PC-9 (cell line): ENCODE data around the gene RAPGEF1. TPM values are rescaled to one million over a fixed set of nuclear protein-coding genes. Genes with fewer than 3 reads are reported as not detected.

Experiments
- BruUV-seq: library from RNA; stranded (reverse); fragments of 400-500 nt; replicated peaks from 2 replicates; lab custom pipeline; 2021; lab: Mats Ljungman, UMichigan
- CTCF ChIA-PET: fragments of 300-600 bp; sonication (Branson Sonifier 250); formaldehyde crosslinking; loops from one replicate; lab custom pipeline; 2022; ENCODE audit warnings: antibody characterized with exemption; lab: Charles Lee
- POLR2A ChIA-PET: fragments of 300-600 bp; sonication (Branson Sonifier 250); formaldehyde crosslinking; loops from one replicate; lab custom pipeline; 2022; ENCODE audit warnings: antibody characterized with exemption; ENCODE audit not compliant: unreplicated experiment; lab: Charles Lee
- DNase-seq, 2 experiments: peaks; one replicate each; pipeline versions ENCODE4 v3.0.0 to v3.0.0-alpha.2; 2015 to 2022; ENCODE audit warnings: mixed read lengths in 1 of 2
- H2AFZ ChIP-seq: fragments of 200-600 bp; sonication (generic); 2 replicates; pipeline ENCODE4 v1.8.1; 2017; ENCODE audit warnings: antibody characterized with exemption
- H3F3A ChIP-seq: fragments of 200-600 bp; sonication (generic); 2 replicates; pipeline ENCODE4 v1.8.1; 2017; ENCODE audit warnings: antibody characterized with exemption, mild to moderate bottlenecking, low read depth; ENCODE audit not compliant: insufficient read depth
- H3K27ac ChIP-seq: fragments of 200-600 bp; sonication (generic); 2 replicates; pipeline ENCODE4 v1.6.1; 2016; ENCODE audit warnings: mixed run types
- H3K27me3 ChIP-seq: fragments of 200-600 bp; sonication (generic); 2 replicates; pipeline ENCODE4 v1.6.1; 2016; ENCODE audit warnings: low read depth, mixed run types; ENCODE audit not compliant: insufficient read depth
- H3K36me3 ChIP-seq: fragments of 200-600 bp; sonication (generic); 2 replicates; pipeline ENCODE4 v1.6.1; 2016; ENCODE audit warnings: low read depth, mixed run types
- H3K4me1 ChIP-seq: fragments of 200-600 bp; sonication (generic); replicated peaks from 2 replicates; pipeline ENCODE4 v1.6.1; 2016; ENCODE audit warnings: mixed run types; ENCODE audit not compliant: insufficient read depth
- H3K4me2 ChIP-seq: fragments of 200-600 bp; sonication (generic); 2 replicates; pipeline ENCODE4 v1.6.1; 2017; ENCODE audit warnings: mixed run types
- H3K4me3 ChIP-seq: fragments of 200-600 bp; sonication (generic); 2 replicates; pipeline ENCODE4 v1.6.1; 2016; ENCODE audit warnings: mixed run types
- H3K79me2 ChIP-seq: fragments of 200-600 bp; sonication (generic); 2 replicates; pipeline ENCODE4 v1.6.1; 2017; ENCODE audit warnings: low read depth, mixed run types
- H3K9me2 ChIP-seq: fragments of 200-600 bp; sonication (generic); 2 replicates; pipeline ENCODE4 v1.8.1; 2017; ENCODE audit warnings: mild to moderate bottlenecking; ENCODE audit not compliant: insufficient read depth
- H3K9me3 ChIP-seq: fragments of 200-600 bp; sonication (generic); 2 replicates; pipeline ENCODE4 v1.8.1; 2016; ENCODE audit warnings: low read depth; ENCODE audit not compliant: insufficient read depth
- H4K20me1 ChIP-seq: fragments of 200-600 bp; sonication (generic); 2 replicates; pipeline ENCODE4 v1.8.1; 2017; ENCODE audit not compliant: insufficient read depth
- EZH2 ChIP-seq: fragments of 200-600 bp; sonication (generic); IDR thresholded peaks from 2 replicates; pipeline ENCODE4 v1.8.0; 2017; ENCODE audit warnings: antibody characterized with exemption, low read depth
- intact Hi-C: fragments of 100-400 bp; cut with micrococcal nuclease; formaldehyde crosslinking; loops from one replicate; pipeline ENCODE4 v1.10.0; 2022; ENCODE audit not compliant: unreplicated experiment
- total RNA-seq: library from RNA; stranded (reverse); gene quantifications from 2 replicates; pipeline ENCODE4 v1.2.3, GENCODE V29; 2021
- TF ChIP-seq, protein P1 (sequence below): fragments of 200-600 bp; sonication (generic); conservative IDR thresholded peaks from 2 replicates; pipeline ENCODE4 v1.6.1; 2017; ENCODE audit warnings: mixed run types, antibody characterized with exemption, mild to moderate bottlenecking, moderate library complexity

The RAPGEF1 gene
- total RNA-seq, 1 experiment from 2014 or later, result 66.5 TPM

DNA sequence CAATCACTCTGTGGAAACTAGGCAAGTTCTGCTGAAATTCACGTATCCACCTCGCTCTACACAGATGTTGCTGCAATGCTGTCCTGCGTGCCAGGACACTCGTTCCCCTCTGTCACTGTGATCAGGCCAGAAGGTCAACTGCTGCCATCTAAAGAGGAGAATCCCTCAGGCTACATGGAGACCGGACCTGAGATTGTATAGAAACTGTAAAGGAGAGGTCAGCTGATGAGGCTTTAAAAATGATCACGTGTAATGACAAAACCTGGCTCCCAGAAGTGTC is 114.4 kb downstream of the RAPGEF1 start:
- ChIA-PET CTCF (no interaction called here), POLR2A (no interaction called here)
- H3K9me3 ChIP-seq, result no peaks in the 10 kb centered on the region
- H2AFZ ChIP-seq, result no peak overlapping the region
- no peak overlapping the region for H3K4me3 ChIP-seq
- peaks cover 6% of the 10 kb centered on the region; the same call in 1 of the 2 replicates for H3F3A ChIP-seq
- no peaks in the 10 kb centered on the region for H3K27me3 ChIP-seq
- H4K20me1 ChIP-seq, result 0 out of 2 replicates have a peak, but pooled peaks cover 3% of the 10 kb centered on the region
- no peak overlapping the region for H3K4me2 ChIP-seq
- H3K79me2 ChIP-seq, result no peaks in the 10 kb centered on the region
- peaks cover 12% of the 10 kb centered on the region; the same call in 1 of the 2 replicates for H3K4me1 ChIP-seq
- intact Hi-C loops, result no loop called here
- H3K27ac ChIP-seq, result no peak overlapping the region
- no TSS peak for BruUV-seq
- H3K36me3 ChIP-seq, result no peaks in the 10 kb centered on the region; the same call in 1 of the 2 replicates
- TF ChIP-seq, protein P1, sequence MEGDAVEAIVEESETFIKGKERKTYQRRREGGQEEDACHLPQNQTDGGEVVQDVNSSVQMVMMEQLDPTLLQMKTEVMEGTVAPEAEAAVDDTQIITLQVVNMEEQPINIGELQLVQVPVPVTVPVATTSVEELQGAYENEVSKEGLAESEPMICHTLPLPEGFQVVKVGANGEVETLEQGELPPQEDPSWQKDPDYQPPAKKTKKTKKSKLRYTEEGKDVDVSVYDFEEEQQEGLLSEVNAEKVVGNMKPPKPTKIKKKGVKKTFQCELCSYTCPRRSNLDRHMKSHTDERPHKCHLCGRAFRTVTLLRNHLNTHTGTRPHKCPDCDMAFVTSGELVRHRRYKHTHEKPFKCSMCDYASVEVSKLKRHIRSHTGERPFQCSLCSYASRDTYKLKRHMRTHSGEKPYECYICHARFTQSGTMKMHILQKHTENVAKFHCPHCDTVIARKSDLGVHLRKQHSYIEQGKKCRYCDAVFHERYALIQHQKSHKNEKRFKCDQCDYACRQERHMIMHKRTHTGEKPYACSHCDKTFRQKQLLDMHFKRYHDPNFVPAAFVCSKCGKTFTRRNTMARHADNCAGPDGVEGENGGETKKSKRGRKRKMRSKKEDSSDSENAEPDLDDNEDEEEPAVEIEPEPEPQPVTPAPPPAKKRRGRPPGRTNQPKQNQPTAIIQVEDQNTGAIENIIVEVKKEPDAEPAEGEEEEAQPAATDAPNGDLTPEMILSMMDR, result no peak
- no peak for TF ChIP-seq EZH2
- no peaks in the 10 kb centered on the region for H3K9me2 ChIP-seq
- DNase-seq, result no peak

DNA sequence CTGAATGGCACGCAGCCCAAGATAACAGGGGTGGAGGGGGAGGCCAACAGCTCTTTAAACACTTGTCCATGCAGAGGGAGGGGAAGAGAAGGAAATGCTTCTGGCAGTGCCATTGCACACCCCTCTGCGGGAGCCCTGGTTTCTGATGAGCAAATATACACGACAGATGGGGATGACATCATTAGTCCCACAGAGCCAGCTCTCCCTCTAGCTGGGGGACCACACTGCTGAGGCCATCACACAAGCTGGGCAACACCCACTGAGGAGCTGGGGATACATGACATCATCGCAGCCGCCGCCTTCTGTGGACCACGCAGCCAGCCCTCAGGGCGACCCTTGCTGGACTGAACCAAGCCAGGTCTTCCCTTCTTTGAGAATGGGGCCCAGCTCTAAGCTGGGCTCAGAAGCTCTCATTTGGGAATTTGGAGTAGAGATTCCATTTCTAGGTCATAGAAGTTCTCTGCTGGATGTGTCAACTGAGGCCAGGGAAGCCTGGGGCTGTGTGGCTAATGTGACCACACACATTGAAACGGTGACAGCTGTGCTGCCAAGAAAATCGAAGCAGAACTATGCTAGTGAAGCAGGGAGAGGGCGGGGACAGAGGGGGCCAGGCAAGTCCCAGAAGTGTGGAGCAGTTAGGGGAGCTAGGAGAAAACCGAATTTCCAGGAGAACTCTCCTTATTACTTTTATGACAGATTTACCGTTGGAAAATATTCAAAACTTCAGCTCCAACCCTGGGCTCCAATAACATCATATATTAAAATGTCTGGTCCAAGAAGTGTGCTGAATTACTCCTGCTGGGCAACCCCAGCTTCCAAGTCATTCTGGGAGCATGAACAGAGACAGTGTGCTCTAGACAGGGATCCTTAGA is 115.0 kb downstream of the RAPGEF1 start:
- H3K36me3 ChIP-seq, result no peaks in the 10 kb centered on the region; the same call in 1 of the 2 replicates
- H3K4me1 ChIP-seq, result peaks cover 12% of the 10 kb centered on the region; the same call in 1 of the 2 replicates
- no peak overlapping the region for H2AFZ ChIP-seq
- TF ChIP-seq, protein P1, result no peak
- no peak for TF ChIP-seq EZH2
- H3K9me2 ChIP-seq, result no peaks in the 10 kb centered on the region
- no peak for DNase-seq
- H3F3A ChIP-seq, result peaks cover 6% of the 10 kb centered on the region; the same call in 1 of the 2 replicates
- no peak overlapping the region for H3K4me2 ChIP-seq
- intact Hi-C loops, result no loop called here
- no peaks in the 10 kb centered on the region for H3K27me3 ChIP-seq
- no peak overlapping the region for H3K27ac ChIP-seq
- no peaks in the 10 kb centered on the region for H3K9me3 ChIP-seq
- 0 out of 2 replicates have a peak, but pooled peaks cover 3% of the 10 kb centered on the region for H4K20me1 ChIP-seq
- H3K79me2 ChIP-seq, result no peaks in the 10 kb centered on the region
- no peak overlapping the region for H3K4me3 ChIP-seq
- ChIA-PET POLR2A (interaction anchor here (0.6 kb wide), 1 partner anchor 106 kb away, joined by 3 read pairs; no protein-coding TSS in a partner anchor), CTCF (no interaction called here)
- no TSS peak for BruUV-seq

DNA sequence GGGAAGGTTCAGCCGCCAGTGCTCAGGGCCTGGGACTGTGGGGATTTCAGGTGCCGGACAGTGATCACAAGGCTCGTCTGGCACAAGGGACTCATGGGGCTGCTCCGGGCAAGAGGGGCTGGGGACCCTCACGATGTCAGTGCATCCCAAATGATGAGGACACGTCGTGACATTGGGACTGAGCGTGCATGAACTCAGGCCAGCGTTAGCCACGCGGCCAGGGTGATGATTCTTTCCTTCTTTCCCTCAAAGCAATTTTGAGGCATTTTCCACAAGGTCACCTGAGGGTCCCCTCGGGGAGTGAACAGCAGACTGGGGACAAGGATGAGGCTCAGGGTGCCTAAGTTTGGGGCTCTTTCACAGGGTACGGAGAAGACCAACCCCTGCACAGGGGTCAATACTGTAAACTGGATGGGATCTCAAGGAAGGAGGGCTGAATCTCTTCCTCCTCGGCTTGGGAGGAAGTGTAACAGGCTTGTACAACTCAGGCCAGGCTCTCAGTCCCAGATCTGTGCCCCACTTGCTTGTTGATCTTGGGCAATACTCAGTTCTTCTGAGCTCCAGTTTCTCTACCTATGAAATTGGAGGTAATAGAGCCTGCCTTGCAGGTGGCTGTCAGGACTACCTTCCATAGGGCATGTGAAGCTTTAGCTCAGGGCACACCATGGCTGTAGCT is 116.1 kb downstream of the RAPGEF1 start:
- POLR2A ChIA-PET, result no interaction called here

More for the DNA sequence above, 116.1 kb downstream of the RAPGEF1 start:
- intact Hi-C loops, result no loop called here
- CTCF ChIA-PET, result no interaction called here
- H3K79me2 ChIP-seq, result no peaks in the 10 kb centered on the region
- no peaks in the 10 kb centered on the region; the same call in 1 of the 2 replicates for H3K36me3 ChIP-seq
- H3K4me3 ChIP-seq, result no peak overlapping the region
- H3F3A ChIP-seq, result peaks cover 6% of the 10 kb centered on the region; the same call in 1 of the 2 replicates
- no peak overlapping the region for H3K4me2 ChIP-seq
- no peaks in the 10 kb centered on the region for H3K27me3 ChIP-seq
- no peak overlapping the region for H3K27ac ChIP-seq
- BruUV-seq, result no TSS peak
- H3K9me3 ChIP-seq, result no peaks in the 10 kb centered on the region
- DNase-seq, result no peak
- peaks cover 12% of the 10 kb centered on the region; the same call in 1 of the 2 replicates for H3K4me1 ChIP-seq
- 0 out of 2 replicates have a peak, but pooled peaks cover 3% of the 10 kb centered on the region for H4K20me1 ChIP-seq
- no peak for TF ChIP-seq EZH2
- TF ChIP-seq, protein P1, result no peak
- H2AFZ ChIP-seq, result no peak overlapping the region
- H3K9me2 ChIP-seq, result no peaks in the 10 kb centered on the region
